NCI-H1436 (cell line): Measurements from ENCODE around the gene IGFBP6.
"Not testable (repeated sequence)": the region's sequence is repeated elsewhere in the genome, so short reads cannot be mapped to it uniquely, and the experiment has no call there.

Experiments
- DNase-seq: peaks from one replicate; lab custom pipeline; 2025; lab: John Stamatoyannopoulos, UW

The IGFBP6 gene

GRCh38 chr12:53096759-53097158 lies 708 bp upstream of the IGFBP6 start:
- no peak for DNase-seq

- DNase-seq, result no peak
These were observed 282 bp upstream of the IGFBP6 start for GRCh38 chr12:53097207-53097563.

- no peak for DNase-seq
These were observed 1.0 kb downstream of the IGFBP6 start for GRCh38 chr12:53098354-53098981.

- peak; percentile 46 for DNase-seq
These were observed 1.8 kb downstream of the IGFBP6 start for GRCh38 chr12:53099071-53099882.

- no peak for DNase-seq
These were observed 3.1 kb downstream of the IGFBP6 start for GRCh38 chr12:53100466-53101151.

- DNase-seq, result no peak
These were observed 3.8 kb downstream of the IGFBP6 start for GRCh38 chr12:53101266-53101665.

GRCh38 chr12:53101931-53102781 lies 4.7 kb downstream of the IGFBP6 start:
- DNase-seq, result no peak

- DNase-seq, result no peak
These were observed 5.7 kb downstream of the IGFBP6 start, which contains the start of gene SOAT2 for GRCh38 chr12:53102883-53103807. SOAT2 (plus strand) TSS chr12:53103486; CDS start chr12:53103578, 92 bp downstream.

- DNase-seq, result no peak
These were observed 6.4 kb downstream of the IGFBP6 start for GRCh38 chr12:53103860-53104305.

GRCh38 chr12:53105256-53105655 lies 7.8 kb downstream of the IGFBP6 start:
- DNase-seq, result no peak

GRCh38 chr12:53105712-53106439 lies 8.4 kb downstream of the IGFBP6 start:
- no peak for DNase-seq

- DNase-seq, result no peak
These were observed 9.7 kb downstream of the IGFBP6 start for GRCh38 chr12:53107122-53107521.

- not testable (repeated sequence) for DNase-seq
These were observed 15.0 kb downstream of the IGFBP6 start for GRCh38 chr12:53112431-53112830.

- no peak for DNase-seq
These were observed 15.8 kb downstream of the IGFBP6 start for GRCh38 chr12:53113136-53113705.

GRCh38 chr12:53113951-53114350 lies 16.5 kb downstream of the IGFBP6 start:
- no peak for DNase-seq

- no peak for DNase-seq
These were observed 17.8 kb downstream of the IGFBP6 start for GRCh38 chr12:53115112-53115890.

GRCh38 chr12:53115891-53116648 lies 18.6 kb downstream of the IGFBP6 start:
- no peak for DNase-seq

GRCh38 chr12:53118751-53119300 lies 21.4 kb downstream of the IGFBP6 start:
- DNase-seq, result no peak
